Measurements from ENCODE around the gene SH3D21. TPM values are rescaled to one million over a fixed set of nuclear protein-coding genes. Genes with fewer than 3 reads are reported as not detected.

SH3D21 gene
- total and polyA plus RNA-seq, 2 of the 8 experiments (the other 6 are each of a cell fraction or from before 2014, with no cell fraction given) = 3.4 to 8.6 TPM

- H3K4me1 ChIP-seq (replicated peaks in 1 of 4; ENCODE audit: control insufficient read depth in 3 of 4, insufficient read depth in 4 of 4, low read length in 3 of 4) = peaks cover 0 to 18% (median 11%) of the 10 kb centered on the region in 4 experiments; a peak in 6 of 7 replicates
- no peak overlapping the region for H2AFZ ChIP-seq (ENCODE audit: low read length)
- no peak overlapping the region for H4K5ac ChIP-seq (ENCODE audit: insufficient read length, low read depth, low read length)
- no peak overlapping the region for H4K91ac ChIP-seq (replicated peaks; ENCODE audit: insufficient read length, low read length)
- H3K27me3 ChIP-seq (replicated peaks in 1 of 4; ENCODE audit: control insufficient read depth in 3 of 4, extremely low read depth in 1 of 4, insufficient read depth in 3 of 4, low read length in 3 of 4) = peaks cover 0 to 26% (median 15%) of the 10 kb centered on the region in 4 experiments; a peak in 6 of 7 replicates
- H3K36me3 ChIP-seq (ENCODE audit: control insufficient read depth in 2 of 4, insufficient read depth in 4 of 4, low read length in 3 of 4) = no peaks in the 10 kb centered on the region
- 89% methylated on average over 6 of the region's 6 CpGs; no CpG with 5 or more reads in 1 of the 2 experiments for WGBS, 2 experiments (ENCODE audit: extremely low coverage in 1 of 2, insufficient coverage in 1 of 2, insufficient read length in 1 of 2, insufficient replicate concordance in 2 of 2, low coverage in 1 of 2, low lambda C conversion rate in 2 of 2, missing lambda C conversion rate in 1 of 2)
- H3K4ac ChIP-seq (replicated peaks; ENCODE audit: insufficient read length, low read depth, low read length) = no peak overlapping the region
- no peak overlapping the region for H2AK5ac ChIP-seq (ENCODE audit: low read depth, low read length)
- no peak overlapping the region for H3K4me3 ChIP-seq (ENCODE audit: extremely low read depth in 1 of 4, insufficient read depth in 2 of 4, low read depth in 3 of 4, low read length in 4 of 4)
- ChIA-PET POLR2A (ENCODE audit: partially characterized antibody) (interaction anchor here (1.0 to 5.5 kb wide), 4 partner anchors 12 to 56 kb away, joined by 3 to 37 read pairs (median 13); no protein-coding TSS in a partner anchor), CTCF (ENCODE audit: partially characterized antibody) (interaction anchor here (0.6 to 3.1 kb wide), 7 partner anchors 13 to 622 kb away, joined by 3 to 19 read pairs (median 3); partner anchors contain the start of gene OSCP1)
- no peak overlapping the region for H3K18ac ChIP-seq (ENCODE audit: extremely low read depth, low read length)
- no peak overlapping the region for H3K27ac ChIP-seq (ENCODE audit: low read depth, low read length)
- H3K14ac ChIP-seq (ENCODE audit: insufficient read length) = no peak overlapping the region
- no peak overlapping the region for H2BK120ac ChIP-seq (replicated peaks; ENCODE audit: low read depth, low read length)
- no peaks in the 10 kb centered on the region; the same call in 1 of the 2 replicates for H3K79me1 ChIP-seq (ENCODE audit: low read depth, low read length)
- no peak overlapping the region for H2BK20ac ChIP-seq (ENCODE audit: low read length)
- no peak overlapping the region for H3K9ac ChIP-seq (replicated peaks in 1 of 4; ENCODE audit: extremely low read depth in 1 of 4, low read depth in 3 of 4, low read length in 3 of 4)
- no peak overlapping the region for H2BK5ac ChIP-seq (ENCODE audit: low read depth, low read length)
- no peak overlapping the region for H2BK15ac ChIP-seq (ENCODE audit: low read length)
- no peaks in the 10 kb centered on the region for H4K20me1 ChIP-seq (replicated peaks in 1 of 2; ENCODE audit: control insufficient read depth in 1 of 2, insufficient read depth in 2 of 2, low read length in 2 of 2)
- H3K4me2 ChIP-seq (ENCODE audit: insufficient read depth in 1 of 2, low read depth in 2 of 2, low read length in 2 of 2) = no peak overlapping the region
- H3K9me3 ChIP-seq (ENCODE audit: insufficient read depth in 2 of 2, low read depth in 1 of 2, low read length in 1 of 2) = no peaks in the 10 kb centered on the region
- no peak overlapping the region for H3K23ac ChIP-seq (ENCODE audit: insufficient read length)
- H3K56ac ChIP-seq (replicated peaks; ENCODE audit: insufficient read length, low read depth, low read length) = no peak overlapping the region
- no peak overlapping the region for H2BK12ac ChIP-seq (ENCODE audit: low read depth, low read length)
- no peak for TF ChIP-seq BCL11A (IDR thresholded peaks at IDR 0.05; ENCODE audit: low read depth in 2 of 2, low read length in 2 of 2)
- no peak for TF ChIP-seq RFX5 (IDR thresholded peaks at IDR 0.05; ENCODE audit: borderline replicate concordance, low read depth, low read length)
- TF ChIP-seq ASH2L (IDR thresholded peaks at IDR 0.05; ENCODE audit: low read length) = no peak
- no peak for TF ChIP-seq CTCF (IDR thresholded peaks at IDR 0.05; ENCODE audit: control extremely low read depth in 1 of 3, insufficient read depth in 1 of 3, low read depth in 1 of 3, low read length in 3 of 3)
- no peak for TF ChIP-seq POU5F1 (IDR thresholded peaks at IDR 0.05; ENCODE audit: low read depth, low read length)
- no peak for TF ChIP-seq ZNF274 (IDR thresholded peaks at IDR 0.05; ENCODE audit: borderline replicate concordance, extremely low read depth, low read length)
- no peak for TF ChIP-seq CEBPB (IDR thresholded peaks at IDR 0.05; ENCODE audit: low read depth, low read length)
- no peak for TF ChIP-seq TAF7 (optimal IDR thresholded peaks at IDR 0.05; ENCODE audit: borderline replicate concordance, low read depth, low read length)
- TF ChIP-seq HDAC6 (IDR thresholded peaks at IDR 0.05; ENCODE audit: low read depth, low read length) = no peak
- DNase-seq (ENCODE audit: low read depth in 1 of 2, low spot score in 2 of 2) = no peak
- FAIRE-seq = no peak
- H3K23me2 ChIP-seq (ENCODE audit: low read depth, low read length) = peaks cover 22% of the 10 kb centered on the region
- H3K79me2 ChIP-seq (ENCODE audit: control insufficient read depth in 1 of 2, insufficient read depth in 2 of 2, low read length in 2 of 2) = no peaks in the 10 kb centered on the region
- no peak overlapping the region; the same call in 1 of the 2 replicates for H4K8ac ChIP-seq (ENCODE audit: extremely low read depth, insufficient read depth, low read length)
Observed at GRCh38 chr1:36326499-36326898, 20.3 kb downstream of the SH3D21 start.
